ENCODE data around the gene FBXL22.

Gene FBXL22

GRCh38 chr15:63588826-63589225, 8.4 kb upstream of the FBXL22 start:
- in situ Hi-C loops (cut with MboI; ENCODE audit: low sequenced_read_pairs), result no loop called here

GRCh38 chr15:63593705-63594671, 3.2 kb upstream of the FBXL22 start:
- in situ Hi-C loops (cut with MboI; ENCODE audit: low sequenced_read_pairs), result no loop called here

- in situ Hi-C loops (cut with MboI; ENCODE audit: low sequenced_read_pairs), result no loop called here
These were observed 2.1 kb upstream of the FBXL22 start for GRCh38 chr15:63595065-63595464.

- in situ Hi-C loops (cut with MboI; ENCODE audit: low sequenced_read_pairs), result no loop called here
These were observed 1.5 kb upstream of the FBXL22 start for GRCh38 chr15:63595688-63596087.

- in situ Hi-C loops (cut with MboI; ENCODE audit: low sequenced_read_pairs), result no loop called here
These were observed 530 bp upstream of the FBXL22 start for GRCh38 chr15:63596676-63597037.

GRCh38 chr15:63597821-63598220, 634 bp downstream of the FBXL22 start:
- in situ Hi-C loops (cut with MboI; ENCODE audit: low sequenced_read_pairs), result no loop called here

GRCh38 chr15:63598473-63599400, 1.6 kb downstream of the FBXL22 start:
- in situ Hi-C loops (cut with MboI; ENCODE audit: low sequenced_read_pairs), result no loop called here

- in situ Hi-C loops (cut with MboI; ENCODE audit: low sequenced_read_pairs), result no loop called here
These were observed 2.3 kb downstream of the FBXL22 start for GRCh38 chr15:63599401-63600000.

- in situ Hi-C loops (cut with MboI; ENCODE audit: low sequenced_read_pairs), result no loop called here
These were observed 2.9 kb downstream of the FBXL22 start for GRCh38 chr15:63600001-63600615.

GRCh38 chr15:63600616-63601025, 3.4 kb downstream of the FBXL22 start:
- in situ Hi-C loops (cut with MboI; ENCODE audit: low sequenced_read_pairs), result no loop called here

GRCh38 chr15:63601026-63601703, 4.0 kb downstream of the FBXL22 start:
- in situ Hi-C loops (cut with MboI; ENCODE audit: low sequenced_read_pairs), result no loop called here

- in situ Hi-C loops (cut with MboI; ENCODE audit: low sequenced_read_pairs), result no loop called here
These were observed 4.6 kb downstream of the FBXL22 start for GRCh38 chr15:63601704-63602185.

- in situ Hi-C loops (cut with MboI; ENCODE audit: low sequenced_read_pairs), result no loop called here
These were observed 5.4 kb downstream of the FBXL22 start for GRCh38 chr15:63602595-63602994.

GRCh38 chr15:63603516-63603915, 6.3 kb downstream of the FBXL22 start:
- in situ Hi-C loops (cut with MboI; ENCODE audit: low sequenced_read_pairs), result no loop called here

- in situ Hi-C loops (cut with MboI; ENCODE audit: low sequenced_read_pairs), result no loop called here
These were observed 7.1 kb downstream of the FBXL22 start for GRCh38 chr15:63604281-63604680.

- in situ Hi-C loops (cut with MboI; ENCODE audit: low sequenced_read_pairs), result no loop called here
These were observed 7.8 kb downstream of the FBXL22 start for GRCh38 chr15:63605036-63605435.

GRCh38 chr15:63605816-63606215, 8.6 kb downstream of the FBXL22 start:
- in situ Hi-C loops (cut with MboI; ENCODE audit: low sequenced_read_pairs), result no loop called here

GRCh38 chr15:63606308-63606707, 9.1 kb downstream of the FBXL22 start:
- in situ Hi-C loops (cut with MboI; ENCODE audit: low sequenced_read_pairs), result no loop called here

- in situ Hi-C loops (cut with MboI; ENCODE audit: low sequenced_read_pairs), result no loop called here
These were observed 11.8 kb downstream of the FBXL22 start for GRCh38 chr15:63608989-63609388.

- in situ Hi-C loops (cut with MboI; ENCODE audit: low sequenced_read_pairs), result no loop called here
These were observed 12.3 kb downstream of the FBXL22 start for GRCh38 chr15:63609448-63609847.
